Colonic mucosa (tissue), 4 donors: Measurements from ENCODE around the gene SPEM2. TPM values are rescaled to one million over a fixed set of nuclear protein-coding genes. Genes with fewer than 3 reads are reported as not detected.
A peak's percentile ranks its signal among the peaks of the same experiment; 100 is the strongest.

Experiments
- DNase-seq: peaks from one replicate; pipeline ENCODE4 v3.0.0-alpha.2; 2020
- H3K27ac ChIP-seq: fragments of 200-600 bp; one replicate; pipeline ENCODE4 v1.8.0; 2021
- H3K27me3 ChIP-seq: fragments of 200-600 bp; one replicate; pipeline ENCODE4 v1.8.0; 2021
- H3K36me3 ChIP-seq: fragments of 200-600 bp; one replicate; pipeline ENCODE4 v1.8.0; 2021
- H3K4me1 ChIP-seq: fragments of 200-600 bp; one replicate; pipeline ENCODE4 v1.8.0; 2021; ENCODE audit warnings: mild to moderate bottlenecking
- H3K4me3 ChIP-seq: fragments of 200-600 bp; one replicate; pipeline ENCODE4 v1.8.0; 2021
- H3K9ac ChIP-seq, 2 donors: one replicate each; pipeline ENCODE4 v1.7.0; 2013; ENCODE audit warnings: control low read depth in 2 of 2, low read depth in 2 of 2, low read length in 2 of 2
- H3K9me3 ChIP-seq: fragments of 200-600 bp; one replicate; pipeline ENCODE4 v1.8.0; 2021
- intact Hi-C: fragments of 100-400 bp; cut with DNase I; formaldehyde crosslinking; loops from one replicate; pipeline ENCODE4 v1.14.1; 2022
- total RNA-seq, 2 donors: library from RNA; stranded (reverse); fragmentation: NEBNext Ultra II Directional in 1 of 2; extraction: Animal tissue kit (Norgen Biotek cat#: 25700) in 1 of 2; gene quantifications; one replicate each; pipeline ENCODE4 v1.2.1, GENCODE V29; 2021
- TF ChIP-seq, protein P1 (sequence below): fragments of 200-600 bp; IDR thresholded peaks from one replicate; pipeline ENCODE4 v1.8.0; 2022; ENCODE audit warnings: antibody characterized with exemption, mild to moderate bottlenecking
- donor health status: healthy.
- donor health status: DM: no; HTN: no; CAD: no.
- donor health status: DM: no; HTN: no; CAD: no.

Gene SPEM2
- total RNA-seq, 2 donors from 2014 or later: not detected

- TF ChIP-seq, protein P1, sequence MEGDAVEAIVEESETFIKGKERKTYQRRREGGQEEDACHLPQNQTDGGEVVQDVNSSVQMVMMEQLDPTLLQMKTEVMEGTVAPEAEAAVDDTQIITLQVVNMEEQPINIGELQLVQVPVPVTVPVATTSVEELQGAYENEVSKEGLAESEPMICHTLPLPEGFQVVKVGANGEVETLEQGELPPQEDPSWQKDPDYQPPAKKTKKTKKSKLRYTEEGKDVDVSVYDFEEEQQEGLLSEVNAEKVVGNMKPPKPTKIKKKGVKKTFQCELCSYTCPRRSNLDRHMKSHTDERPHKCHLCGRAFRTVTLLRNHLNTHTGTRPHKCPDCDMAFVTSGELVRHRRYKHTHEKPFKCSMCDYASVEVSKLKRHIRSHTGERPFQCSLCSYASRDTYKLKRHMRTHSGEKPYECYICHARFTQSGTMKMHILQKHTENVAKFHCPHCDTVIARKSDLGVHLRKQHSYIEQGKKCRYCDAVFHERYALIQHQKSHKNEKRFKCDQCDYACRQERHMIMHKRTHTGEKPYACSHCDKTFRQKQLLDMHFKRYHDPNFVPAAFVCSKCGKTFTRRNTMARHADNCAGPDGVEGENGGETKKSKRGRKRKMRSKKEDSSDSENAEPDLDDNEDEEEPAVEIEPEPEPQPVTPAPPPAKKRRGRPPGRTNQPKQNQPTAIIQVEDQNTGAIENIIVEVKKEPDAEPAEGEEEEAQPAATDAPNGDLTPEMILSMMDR: no peak
- Histone ChIP-seq H3K27ac (no peak overlapping the region), H3K27me3 (peaks cover 8% of the 10 kb centered on the region), H3K4me3 (peak overlapping the region; percentile 5), H3K4me1 (no peaks in the 10 kb centered on the region), H3K9ac (no peak overlapping the region), H3K36me3 (no peaks in the 10 kb centered on the region), H3K9me3 (no peaks in the 10 kb centered on the region)
- intact Hi-C loops: no loop called here
- no peak for DNase-seq
Measured at GRCh38 chr17:7408252-7408727, 17.1 kb upstream of the SPEM2 start.

DNA sequence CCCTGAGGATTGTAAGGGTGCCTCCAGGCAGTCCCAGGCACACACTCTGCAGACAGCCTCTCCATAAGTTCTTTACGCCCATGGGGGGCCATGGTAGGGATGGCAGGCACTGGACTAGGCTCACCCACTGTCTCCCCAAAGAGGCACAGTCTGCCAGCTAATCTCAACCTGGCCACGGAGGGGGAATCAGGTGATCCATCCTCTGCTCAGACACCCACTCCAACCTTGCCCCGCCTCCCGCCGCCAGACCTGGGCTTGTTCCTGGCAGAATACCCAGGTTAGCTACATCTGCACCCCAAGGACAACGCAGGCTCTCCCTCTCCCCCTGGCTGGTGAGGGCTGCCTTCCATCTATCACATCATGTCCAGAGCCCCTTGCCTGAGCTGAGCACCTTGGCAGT, 16.6 kb upstream of the SPEM2 start:
- no peak for DNase-seq
- H3K9me3 ChIP-seq: no peaks in the 10 kb centered on the region
- H3K36me3 ChIP-seq: no peaks in the 10 kb centered on the region
- H3K27ac ChIP-seq: no peak overlapping the region
- no peak overlapping the region for H3K9ac ChIP-seq
- H3K27me3 ChIP-seq: peaks cover 8% of the 10 kb centered on the region
- H3K4me3 ChIP-seq: no peak overlapping the region
- intact Hi-C loops: no loop called here
- TF ChIP-seq, protein P1: no peak
- H3K4me1 ChIP-seq: no peaks in the 10 kb centered on the region

DNA sequence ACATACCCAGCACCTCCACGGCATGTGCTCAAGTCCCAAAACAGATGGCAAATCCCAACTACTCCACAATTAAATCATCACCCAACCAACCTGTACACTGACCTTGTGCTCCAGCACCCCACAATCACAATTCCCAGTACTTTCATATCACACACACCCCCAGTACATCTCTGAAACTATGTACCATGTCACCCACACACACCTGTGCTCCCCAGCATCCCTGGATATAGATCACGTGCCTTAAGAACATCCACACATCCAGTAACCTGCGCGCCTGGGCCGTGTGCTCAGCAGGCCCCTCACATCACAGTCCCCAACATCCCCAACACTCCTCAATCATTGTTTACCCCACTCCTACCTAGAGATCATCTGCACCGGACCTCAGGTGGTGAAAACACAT, 15.7 kb upstream of the SPEM2 start:
- Histone ChIP-seq H3K27me3 (peaks cover 8% of the 10 kb centered on the region), H3K9ac (no peak overlapping the region), H3K4me1 (no peaks in the 10 kb centered on the region), H3K4me3 (no peak overlapping the region), H3K36me3 (no peaks in the 10 kb centered on the region), H3K27ac (no peak overlapping the region), H3K9me3 (no peaks in the 10 kb centered on the region)
- no peak for DNase-seq
- TF ChIP-seq, protein P1: no peak
- intact Hi-C loops: no loop called here

- Histone ChIP-seq H3K36me3 (no peaks in the 10 kb centered on the region), H3K9me3 (no peaks in the 10 kb centered on the region), H3K9ac (no peak overlapping the region), H3K27ac (no peak overlapping the region), H3K27me3 (no peaks in the 10 kb centered on the region), H3K4me3 (no peak overlapping the region), H3K4me1 (no peaks in the 10 kb centered on the region)
- DNase-seq: no peak
- TF ChIP-seq, protein P1: no peak
- intact Hi-C loops: no loop called here
Measured at GRCh38 chr17:7410634-7411426, 14.6 kb upstream of the SPEM2 start.

DNA sequence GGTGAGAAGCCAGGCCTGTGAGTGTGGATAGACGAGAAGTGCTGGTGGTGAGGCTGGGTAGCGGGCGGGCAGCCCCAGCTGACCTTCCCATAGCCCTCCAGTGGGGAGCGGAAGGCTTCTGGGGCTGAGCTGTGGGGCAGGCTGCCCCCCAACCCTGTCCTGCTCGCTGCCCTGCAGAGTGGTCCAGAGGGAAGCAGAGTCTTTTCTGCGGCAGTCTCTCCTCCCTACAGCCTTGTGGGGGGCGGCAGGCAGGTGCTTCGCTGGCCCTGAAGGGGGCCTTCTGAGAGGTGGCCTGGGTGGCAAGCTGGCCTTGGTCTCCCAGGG, 14.0 kb upstream of the SPEM2 start:
- Histone ChIP-seq H3K4me1 (no peaks in the 10 kb centered on the region), H3K27me3 (no peaks in the 10 kb centered on the region), H3K36me3 (no peaks in the 10 kb centered on the region), H3K27ac (no peak overlapping the region), H3K9ac (no peak overlapping the region), H3K4me3 (no peak overlapping the region), H3K9me3 (no peaks in the 10 kb centered on the region)
- DNase-seq: no peak
- TF ChIP-seq, protein P1: no peak
- intact Hi-C loops: no loop called here
